DND-41 (cell line): ENCODE results near the gene AGXT.

Experiments used
- ATAC-seq: fragments of 200-7000 bp; cut with Tn5 transposase; 3 replicates; pipeline ENCODE4 v1.9.1; 2021; ENCODE audit warnings: low read depth; ENCODE audit not compliant: insufficient read depth
- DNase-seq: peaks from one replicate; pipeline ENCODE4 v3.0.0-alpha.2; 2020
- H2AFZ ChIP-seq: 2 replicates; pipeline ENCODE4 v1.6.0; 2012; ENCODE audit warnings: low read depth, low read length
- H3K27ac ChIP-seq: 2 replicates; pipeline ENCODE4 v1.5.1; 2012; ENCODE audit warnings: low read length, inconsistent platforms
- H3K27me3 ChIP-seq: fragments of 200-600 bp; sonication (generic); 2 replicates; pipeline ENCODE4 v1.6.0; 2012; ENCODE audit warnings: low read length, mild to moderate bottlenecking, inconsistent platforms; ENCODE audit not compliant: insufficient read depth, poor library complexity
- H3K36me3 ChIP-seq: 2 replicates; pipeline ENCODE4 v1.5.1; 2012; ENCODE audit warnings: low read length, inconsistent platforms; ENCODE audit not compliant: insufficient read depth
- H3K4me1 ChIP-seq: 2 replicates; pipeline ENCODE4 v1.5.1; 2012; ENCODE audit warnings: mild to moderate bottlenecking, low read length; ENCODE audit not compliant: insufficient read depth
- H3K4me2 ChIP-seq: 2 replicates; pipeline ENCODE4 v1.6.0; 2012; ENCODE audit warnings: mild to moderate bottlenecking, moderate library complexity, low read length, inconsistent platforms; ENCODE audit not compliant: insufficient read depth
- H3K4me3 ChIP-seq, 2 experiments: fragments of 200-600 bp in 1 of 2; shearing (Covaris generic) in 1 of 2; 2 replicates each; pipeline ENCODE4 v1.5.1; 2012 to 2016; ENCODE audit warnings: inconsistent platforms in 2 of 2, low read length in 2 of 2, mild to moderate bottlenecking in 2 of 2, low read depth in 1 of 2, moderate library complexity in 1 of 2
- H3K79me2 ChIP-seq: 2 replicates; pipeline ENCODE4 v1.6.0; 2012; ENCODE audit warnings: low read length, inconsistent platforms; ENCODE audit not compliant: insufficient read depth
- H3K9ac ChIP-seq: 2 replicates; pipeline ENCODE4 v1.6.0; 2012; ENCODE audit warnings: low read depth, mild to moderate bottlenecking, inconsistent platforms, low read length, moderate library complexity
- H3K9me3 ChIP-seq: 2 replicates; pipeline ENCODE4 v1.5.1; 2012; ENCODE audit warnings: low read length, moderate library complexity, mild to moderate bottlenecking, inconsistent platforms; ENCODE audit not compliant: insufficient read depth, severe bottlenecking
- H4K20me1 ChIP-seq: 2 replicates; pipeline ENCODE4 v1.6.0; 2012; ENCODE audit warnings: low read length; ENCODE audit not compliant: insufficient read depth
- CTCF ChIP-seq: IDR thresholded peaks from 2 replicates; pipeline ENCODE4 v1.5.1; 2012; ENCODE audit warnings: borderline replicate concordance, low read length, moderate library complexity, mild to moderate bottlenecking; ENCODE audit not compliant: poor library complexity, severe bottlenecking; ENCODE audit errors: extremely low read depth
- EZH2 ChIP-seq: IDR thresholded peaks from 3 replicates; pipeline ENCODE4 v1.6.1; 2012; ENCODE audit warnings: borderline replicate concordance, low read depth, mild to moderate bottlenecking, moderate library complexity, low read length, inconsistent platforms; ENCODE audit not compliant: severe bottlenecking

The AGXT gene

GRCh38 chr2:240869109-240869955 lies 708 bp downstream of the AGXT start:
- H2AFZ ChIP-seq, result no peak overlapping the region
- no peaks in the 10 kb centered on the region for H3K4me1 ChIP-seq
- peaks cover 23% of the 10 kb centered on the region for H3K27me3 ChIP-seq
- H3K79me2 ChIP-seq, result no peaks in the 10 kb centered on the region
- no peak overlapping the region for H3K4me2 ChIP-seq
- TF ChIP-seq CTCF, result no peak
- no peak for TF ChIP-seq EZH2
- H3K36me3 ChIP-seq, result no peaks in the 10 kb centered on the region
- peaks cover 8% of the 10 kb centered on the region; the same call in 1 of the 2 replicates for H4K20me1 ChIP-seq
- ATAC-seq (no peak), DNase-seq (no peak)
- H3K9me3 ChIP-seq, result no peaks in the 10 kb centered on the region
- no peak overlapping the region for H3K27ac ChIP-seq
- no peak overlapping the region for H3K4me3 ChIP-seq
- no peak overlapping the region for H3K9ac ChIP-seq

GRCh38 chr2:240869956-240870875 lies 1.6 kb downstream of the AGXT start:
- no peaks in the 10 kb centered on the region for H3K79me2 ChIP-seq
- H3K9ac ChIP-seq, result no peak overlapping the region
- no peaks in the 10 kb centered on the region for H3K36me3 ChIP-seq
- H4K20me1 ChIP-seq, result peaks cover 8% of the 10 kb centered on the region; the same call in 1 of the 2 replicates
- no peak overlapping the region for H3K4me3 ChIP-seq
- no peak overlapping the region for H2AFZ ChIP-seq
- DNase-seq, result no peak
- ATAC-seq, result no peak
- H3K4me1 ChIP-seq, result no peaks in the 10 kb centered on the region
- H3K9me3 ChIP-seq, result no peaks in the 10 kb centered on the region
- TF ChIP-seq CTCF, result no peak
- no peak for TF ChIP-seq EZH2
- no peak overlapping the region for H3K4me2 ChIP-seq
- H3K27ac ChIP-seq, result no peak overlapping the region
- peaks cover 23% of the 10 kb centered on the region for H3K27me3 ChIP-seq

GRCh38 chr2:240871071-240871958 lies 2.7 kb downstream of the AGXT start:
- no peaks in the 10 kb centered on the region for H3K79me2 ChIP-seq
- no peak for TF ChIP-seq CTCF
- no peak overlapping the region for H3K27ac ChIP-seq
- no peaks in the 10 kb centered on the region for H3K4me1 ChIP-seq
- peaks cover 8% of the 10 kb centered on the region; the same call in 1 of the 2 replicates for H4K20me1 ChIP-seq
- H3K9ac ChIP-seq, result no peak overlapping the region
- no peaks in the 10 kb centered on the region for H3K9me3 ChIP-seq
- no peaks in the 10 kb centered on the region for H3K36me3 ChIP-seq
- no peak overlapping the region for H3K4me2 ChIP-seq
- H2AFZ ChIP-seq, result no peak overlapping the region
- H3K27me3 ChIP-seq, result peaks cover 19% of the 10 kb centered on the region
- ATAC-seq (no peak), DNase-seq (no peak)
- H3K4me3 ChIP-seq, result no peak overlapping the region
